Measurements from ENCODE around the gene KIAA1671.
A peak's percentile ranks its signal among the peaks of the same experiment; 100 is the strongest.

Gene KIAA1671

GRCh38 chr22:25096638-25097405 is 144.3 kb downstream of the KIAA1671 start:
- no peak for DNase-seq

DNA sequence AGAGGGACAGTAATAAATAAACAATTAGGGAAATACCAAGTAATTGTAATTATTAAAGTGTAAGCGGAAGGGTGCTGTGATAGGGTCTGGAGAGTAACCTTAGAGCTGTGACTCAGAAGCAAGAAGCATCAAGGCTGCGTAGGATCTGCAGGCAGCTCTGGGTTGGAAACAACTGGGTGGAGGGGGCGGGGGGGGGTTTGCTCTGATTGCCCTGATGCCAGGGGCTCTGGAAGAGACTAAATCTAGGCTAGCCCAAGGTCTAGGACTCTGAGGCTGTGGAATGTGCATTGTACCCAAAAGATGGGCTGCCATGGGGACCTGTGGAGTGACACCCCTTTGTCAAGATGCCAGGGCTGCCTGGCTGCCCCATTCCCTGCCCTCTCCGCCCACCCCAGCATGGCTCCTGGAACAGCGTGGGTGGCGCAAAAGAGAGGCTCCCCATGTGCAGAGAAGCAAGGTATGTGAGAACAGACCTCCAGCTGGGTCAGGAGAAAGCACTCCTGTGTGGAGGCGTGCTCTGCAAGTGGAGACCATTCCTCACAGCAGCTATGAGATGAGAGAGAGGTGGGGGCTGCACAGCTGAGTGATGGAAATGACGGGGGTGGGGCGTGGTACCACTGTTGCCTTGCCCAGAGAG is 146.0 kb downstream of the KIAA1671 start:
- no peak for DNase-seq

- no peak for DNase-seq
Observed at GRCh38 chr22:25099202-25099601, 146.7 kb downstream of the KIAA1671 start.

- no peak for DNase-seq
Observed at GRCh38 chr22:25100402-25100801, 147.9 kb downstream of the KIAA1671 start.

DNA sequence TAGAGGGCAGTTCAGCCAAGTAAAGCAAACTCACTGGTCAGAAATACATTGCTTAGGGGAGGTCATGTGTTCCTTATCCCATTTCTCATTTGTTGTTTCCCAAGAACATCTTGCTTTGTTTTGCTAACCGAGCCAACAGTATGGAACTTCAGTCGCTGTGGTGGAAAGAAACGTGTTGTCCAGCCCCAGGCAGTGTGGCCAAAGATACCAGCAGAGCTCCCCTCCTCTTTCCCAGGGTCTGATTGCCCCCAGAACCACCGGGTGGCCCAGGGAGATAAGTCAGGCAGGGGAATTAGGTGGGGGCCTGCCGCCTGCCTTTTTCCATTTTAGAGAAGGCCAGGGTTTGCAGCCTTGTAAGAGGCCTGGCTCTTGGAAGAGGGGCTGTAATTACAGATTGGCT is 148.4 kb downstream of the KIAA1671 start:
- no peak for DNase-seq

- DNase-seq = no peak
Observed at GRCh38 chr22:25101501-25101900, 149.0 kb downstream of the KIAA1671 start.

DNA sequence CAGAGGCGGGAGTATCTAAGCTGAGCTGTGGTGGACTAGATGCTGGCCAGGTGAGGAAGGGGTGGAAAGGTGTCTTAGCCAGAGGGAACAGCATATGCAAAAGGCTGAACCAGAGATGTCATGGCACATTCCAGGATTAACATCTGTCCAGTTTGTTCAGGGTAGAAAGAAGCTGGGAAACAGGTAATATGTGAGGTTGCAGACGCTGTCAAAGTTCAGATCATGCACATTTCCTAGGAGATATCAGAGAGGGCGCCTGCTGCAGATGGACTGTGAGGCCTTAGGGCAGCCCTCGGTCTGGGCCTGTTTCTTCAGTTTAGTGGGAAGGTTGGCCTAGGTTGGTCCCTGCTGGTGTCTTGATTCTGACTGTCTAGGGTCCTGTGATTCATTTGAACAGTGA is 149.5 kb downstream of the KIAA1671 start:
- no peak for DNase-seq

DNA sequence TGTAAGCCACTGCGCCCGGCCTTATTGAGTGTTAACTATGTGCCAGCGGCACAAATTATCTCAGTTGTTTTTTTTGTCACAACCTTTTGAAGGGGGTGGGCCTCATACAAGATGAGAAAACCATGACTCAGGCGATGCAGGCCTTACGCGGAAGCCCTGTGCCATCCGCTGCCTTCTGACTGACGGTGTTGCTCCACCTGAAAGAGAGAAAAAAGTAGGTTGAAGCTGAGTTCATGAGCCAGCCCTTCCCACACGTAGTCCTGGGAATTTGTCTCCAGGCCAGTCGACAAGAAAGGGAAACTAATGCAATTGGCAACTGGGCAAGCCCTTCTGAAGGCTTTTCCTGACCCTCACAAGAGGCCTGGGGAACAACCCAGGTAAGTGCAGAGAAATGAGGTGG is 150.2 kb downstream of the KIAA1671 start:
- DNase-seq = no peak

DNA sequence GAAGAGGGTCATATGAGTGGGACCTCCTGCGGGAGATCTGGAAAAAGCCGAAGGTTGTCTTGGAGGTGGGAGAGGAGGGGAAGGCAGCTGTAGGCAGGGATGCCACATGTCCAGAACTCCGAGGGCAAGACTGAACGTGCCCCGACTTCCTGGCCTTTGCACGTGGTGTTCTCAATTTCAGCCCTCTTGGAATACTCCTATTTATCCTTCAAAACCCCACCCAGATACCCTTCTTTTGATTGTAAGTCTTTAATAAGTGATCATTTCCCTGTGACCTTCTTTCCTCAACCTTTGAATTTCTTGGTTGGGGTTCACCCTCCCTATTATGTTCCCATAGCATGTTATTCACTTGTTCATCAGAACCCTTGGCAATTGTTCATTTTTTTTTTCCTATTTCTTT is 151.9 kb downstream of the KIAA1671 start:
- DNase-seq = no peak

- no peak for DNase-seq
Observed at GRCh38 chr22:25105817-25106650, 153.5 kb downstream of the KIAA1671 start.

GRCh38 chr22:25109878-25110595 is 157.5 kb downstream of the KIAA1671 start:
- DNase-seq = no peak

DNA sequence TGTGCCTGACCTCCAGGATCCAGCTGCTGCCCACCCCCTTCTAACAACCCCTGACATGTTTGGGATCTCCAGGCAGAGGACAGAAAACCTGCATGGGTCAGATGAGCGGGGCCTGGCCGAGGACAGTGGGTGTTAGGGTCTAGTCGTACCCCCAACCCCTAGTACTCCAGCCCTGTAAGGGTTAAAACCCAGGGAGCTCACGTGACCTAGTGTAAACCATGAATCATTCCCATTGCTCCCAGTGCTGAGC is 158.0 kb downstream of the KIAA1671 start:
- no peak for DNase-seq

- DNase-seq = peak in 1 of 2 donors; percentile 35
Observed at GRCh38 chr22:25110846-25111578, 158.5 kb downstream of the KIAA1671 start.

DNA sequence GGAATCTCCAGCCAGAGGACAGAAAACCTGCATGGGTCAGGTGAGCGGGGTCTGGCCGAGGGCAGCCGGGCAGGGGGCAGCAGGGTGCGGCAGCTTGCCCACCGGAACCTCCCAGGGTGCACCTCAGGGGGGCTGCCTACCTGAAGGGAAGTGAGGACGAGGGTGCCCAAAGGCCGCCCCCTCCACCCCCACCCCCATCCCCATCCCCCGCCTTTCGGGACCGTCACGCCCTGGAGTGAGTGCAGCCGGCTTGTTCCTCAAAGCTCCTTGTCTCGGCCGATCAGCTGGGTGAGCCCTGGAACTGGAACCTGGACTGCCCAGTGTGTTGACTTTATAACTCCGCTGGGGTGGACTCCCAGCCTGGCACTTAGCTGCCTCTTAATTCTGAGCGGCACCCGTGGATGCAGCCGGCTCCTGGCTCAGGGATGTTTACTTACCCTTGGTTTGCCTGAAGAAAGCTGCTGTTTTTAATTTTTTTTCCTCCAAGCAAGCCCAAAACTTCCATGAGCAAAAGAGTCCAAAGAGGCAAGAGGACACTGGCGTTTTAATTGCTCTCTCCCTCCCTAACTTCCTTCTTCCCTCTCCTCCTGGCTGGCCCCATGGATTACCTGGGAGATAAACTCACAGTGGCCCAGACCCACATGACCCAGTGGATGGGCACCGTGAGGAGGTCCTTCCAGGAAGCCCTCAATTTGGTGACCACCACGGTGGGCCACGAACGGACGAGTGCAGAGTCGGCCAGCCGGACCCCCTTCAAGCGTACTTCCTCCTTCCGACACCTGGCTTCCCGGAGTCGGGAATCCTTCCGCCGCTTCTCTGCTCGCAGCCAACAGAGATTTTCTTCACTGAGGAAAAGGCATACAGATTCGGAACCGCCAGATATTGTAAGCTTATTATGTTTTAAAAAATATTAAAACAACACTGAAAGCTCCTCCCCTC is 159.3 kb downstream of the KIAA1671 start:
- no peak for DNase-seq

GRCh38 chr22:25112538-25113253 is 160.2 kb downstream of the KIAA1671 start:
- no peak for DNase-seq

GRCh38 chr22:25113316-25113721 is 160.8 kb downstream of the KIAA1671 start:
- DNase-seq = no peak

DNA sequence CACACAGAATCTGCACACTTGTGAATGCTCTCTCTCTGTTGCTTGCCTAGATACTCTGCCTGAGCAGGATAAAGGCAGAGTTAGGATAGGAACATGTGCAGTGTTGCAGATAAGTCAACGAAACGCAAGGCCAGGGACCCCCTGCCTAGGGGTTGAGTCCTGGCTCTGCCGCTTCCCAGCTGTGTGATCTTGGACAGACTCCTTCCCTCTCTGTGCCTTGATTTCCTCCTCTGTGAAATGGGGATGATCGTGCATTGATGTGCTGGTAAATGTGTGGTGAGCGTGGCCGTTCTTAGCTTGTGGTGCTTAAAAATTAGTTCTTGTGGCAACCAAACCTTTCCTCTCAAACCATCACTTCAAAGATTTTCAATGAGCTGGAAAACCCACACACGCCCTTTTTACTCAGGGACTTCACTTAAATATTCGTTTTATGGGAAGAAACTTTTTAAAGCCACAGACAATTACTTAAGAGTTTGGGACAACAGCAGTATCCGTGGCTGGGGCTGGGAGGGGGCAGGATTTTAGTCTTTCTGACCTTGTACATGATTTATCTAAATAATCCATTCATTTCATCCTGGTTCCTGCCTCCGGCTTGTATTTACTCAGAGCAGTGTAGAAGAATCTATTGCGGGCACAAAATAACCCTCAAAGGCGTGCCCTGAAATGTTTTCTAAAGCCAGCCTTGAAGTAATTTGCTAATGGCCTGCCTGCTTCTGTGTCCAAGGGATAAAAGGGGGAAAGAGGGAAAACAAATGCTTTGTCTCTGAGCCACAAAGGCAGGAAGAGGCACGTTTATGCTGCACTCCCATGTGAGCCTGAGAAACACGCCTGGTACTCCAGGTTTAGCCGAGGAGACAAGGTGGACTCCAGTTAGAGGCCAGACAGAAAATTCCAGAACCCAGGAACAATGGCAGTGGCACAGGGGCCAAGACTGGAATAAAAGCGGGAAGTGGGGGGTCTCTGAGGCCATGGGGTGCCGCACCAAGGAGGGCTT is 162.2 kb downstream of the KIAA1671 start:
- DNase-seq = no peak

DNA sequence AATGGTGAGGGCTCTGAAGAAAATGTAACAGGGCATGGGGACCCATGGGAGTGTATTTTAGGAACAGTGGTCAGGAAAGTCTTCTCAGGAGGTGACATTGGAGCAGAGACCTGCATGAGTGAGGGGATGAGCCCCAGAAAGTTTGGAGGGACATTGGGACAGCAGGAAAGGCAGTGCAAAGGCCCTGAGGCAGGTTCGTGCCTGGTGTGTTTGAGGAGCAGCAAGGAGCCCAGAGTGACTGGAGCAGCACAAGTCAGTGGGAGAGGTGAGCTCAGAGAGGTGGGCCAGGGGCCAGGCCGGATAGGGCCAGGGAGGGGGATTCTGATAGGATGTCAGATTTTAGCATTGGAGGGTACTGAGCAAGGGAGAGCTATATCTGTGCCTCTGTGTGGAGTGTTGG is 167.1 kb downstream of the KIAA1671 start:
- no peak for DNase-seq

GRCh38 chr22:25120093-25120561 is 167.6 kb downstream of the KIAA1671 start:
- DNase-seq = no peak

All from bone marrow (tissue), 2 donors.